ENCODE data around the gene GREM1. TPM values are rescaled to one million over a fixed set of nuclear protein-coding genes. Genes with fewer than 3 reads are reported as not detected.

GREM1 gene
- total and polyA plus RNA-seq, 2 experiments from 2014 or later: 3.1 to 5.7 TPM

- DNase-seq (ENCODE audit: low spot score): no peak
- TF ChIP-seq, protein P1, sequence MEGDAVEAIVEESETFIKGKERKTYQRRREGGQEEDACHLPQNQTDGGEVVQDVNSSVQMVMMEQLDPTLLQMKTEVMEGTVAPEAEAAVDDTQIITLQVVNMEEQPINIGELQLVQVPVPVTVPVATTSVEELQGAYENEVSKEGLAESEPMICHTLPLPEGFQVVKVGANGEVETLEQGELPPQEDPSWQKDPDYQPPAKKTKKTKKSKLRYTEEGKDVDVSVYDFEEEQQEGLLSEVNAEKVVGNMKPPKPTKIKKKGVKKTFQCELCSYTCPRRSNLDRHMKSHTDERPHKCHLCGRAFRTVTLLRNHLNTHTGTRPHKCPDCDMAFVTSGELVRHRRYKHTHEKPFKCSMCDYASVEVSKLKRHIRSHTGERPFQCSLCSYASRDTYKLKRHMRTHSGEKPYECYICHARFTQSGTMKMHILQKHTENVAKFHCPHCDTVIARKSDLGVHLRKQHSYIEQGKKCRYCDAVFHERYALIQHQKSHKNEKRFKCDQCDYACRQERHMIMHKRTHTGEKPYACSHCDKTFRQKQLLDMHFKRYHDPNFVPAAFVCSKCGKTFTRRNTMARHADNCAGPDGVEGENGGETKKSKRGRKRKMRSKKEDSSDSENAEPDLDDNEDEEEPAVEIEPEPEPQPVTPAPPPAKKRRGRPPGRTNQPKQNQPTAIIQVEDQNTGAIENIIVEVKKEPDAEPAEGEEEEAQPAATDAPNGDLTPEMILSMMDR (IDR thresholded peaks at IDR 0.05; ENCODE audit: poor library complexity): no peak
- TF ChIP-seq EZH2phosphoT487 (IDR thresholded peaks at IDR 0.05; ENCODE audit: low read depth, severe bottlenecking, unreplicated experiment): no peak
- TF ChIP-seq EZH2 (IDR thresholded peaks at IDR 0.05; ENCODE audit: borderline replicate concordance): no peak
- H2AFZ ChIP-seq: no peak overlapping the region
- no peaks in the 10 kb centered on the region for H3K9me2 ChIP-seq (replicated peaks; ENCODE audit: insufficient read depth)
- no peaks in the 10 kb centered on the region for H3K4me1 ChIP-seq (ENCODE audit: insufficient read depth)
- H4K20me1 ChIP-seq (ENCODE audit: insufficient read depth, poor library complexity, severe bottlenecking): no peaks in the 10 kb centered on the region
- no peaks in the 10 kb centered on the region for H3K79me2 ChIP-seq
- no peak overlapping the region for H3K27ac ChIP-seq
- no peaks in the 10 kb centered on the region for H3K36me3 ChIP-seq (replicated peaks; ENCODE audit: insufficient read depth, low read depth)
- 85% methylated on average over 1 of the region's 1 CpG for WGBS (ENCODE audit: low lambda C conversion rate, missing lambda C conversion rate)
- no peaks in the 10 kb centered on the region for H3K9me3 ChIP-seq (ENCODE audit: low read depth)
- no peaks in the 10 kb centered on the region for H3K27me3 ChIP-seq
- no peak overlapping the region for H3K4me2 ChIP-seq
- H3K4me3 ChIP-seq: no peak overlapping the region
Observed at GRCh38 chr15:32738666-32739065, 20.9 kb downstream of the GREM1 start.

- no peak for DNase-seq (ENCODE audit: low spot score)
Observed at GRCh38 chr15:32739522-32740063, 21.8 kb downstream of the GREM1 start.

GRCh38 chr15:32743411-32744140 lies 25.8 kb downstream of the GREM1 start:
- H2AFZ ChIP-seq: no peak overlapping the region
- no peaks in the 10 kb centered on the region for H4K20me1 ChIP-seq (ENCODE audit: insufficient read depth, poor library complexity, severe bottlenecking)
- no peak for TF ChIP-seq EZH2phosphoT487 (IDR thresholded peaks at IDR 0.05; ENCODE audit: low read depth, severe bottlenecking, unreplicated experiment)
- H3K27me3 ChIP-seq: no peaks in the 10 kb centered on the region
- 50% methylated on average over 5 of the region's 5 CpGs for WGBS (ENCODE audit: low lambda C conversion rate, missing lambda C conversion rate)
- H3K4me2 ChIP-seq: no peak overlapping the region
- no peak overlapping the region for H3K27ac ChIP-seq
- no peaks in the 10 kb centered on the region for H3K9me3 ChIP-seq (ENCODE audit: low read depth)
- no peak for DNase-seq (ENCODE audit: low spot score)
- no peaks in the 10 kb centered on the region for H3K79me2 ChIP-seq
- no peaks in the 10 kb centered on the region for H3K9me2 ChIP-seq (replicated peaks; ENCODE audit: insufficient read depth)
- H3K4me3 ChIP-seq: no peak overlapping the region
- H3K36me3 ChIP-seq (replicated peaks; ENCODE audit: insufficient read depth, low read depth): no peaks in the 10 kb centered on the region
- no peaks in the 10 kb centered on the region for H3K4me1 ChIP-seq (ENCODE audit: insufficient read depth)

More at GRCh38 chr15:32739522-32740063, 21.8 kb downstream of the GREM1 start:
- Histone ChIP-seq H2AFZ (no peak overlapping the region), H3K27me3 (no peaks in the 10 kb centered on the region), H4K20me1 (ENCODE audit: insufficient read depth, poor library complexity, severe bottlenecking) (no peaks in the 10 kb centered on the region), H3K4me3 (no peak overlapping the region), H3K79me2 (no peaks in the 10 kb centered on the region), H3K27ac (no peak overlapping the region), H3K36me3 (replicated peaks; ENCODE audit: insufficient read depth, low read depth) (no peaks in the 10 kb centered on the region), H3K9me3 (ENCODE audit: low read depth) (no peaks in the 10 kb centered on the region), H3K4me2 (no peak overlapping the region), H3K9me2 (replicated peaks; ENCODE audit: insufficient read depth) (no peaks in the 10 kb centered on the region), H3K4me1 (ENCODE audit: insufficient read depth) (no peaks in the 10 kb centered on the region)
- TF ChIP-seq EZH2phosphoT487 (IDR thresholded peaks at IDR 0.05; ENCODE audit: low read depth, severe bottlenecking, unreplicated experiment) (no peak), EZH2 (IDR thresholded peaks at IDR 0.05; ENCODE audit: borderline replicate concordance) (no peak)
- TF ChIP-seq, protein P1 (IDR thresholded peaks at IDR 0.05; ENCODE audit: poor library complexity): no peak
- WGBS (ENCODE audit: low lambda C conversion rate, missing lambda C conversion rate): 87% methylated on average over 1 of the region's 1 CpG

GRCh38 chr15:32746116-32746857 lies 28.5 kb downstream of the GREM1 start:
- Histone ChIP-seq H3K27ac (no peak overlapping the region), H3K27me3 (no peaks in the 10 kb centered on the region), H3K79me2 (no peaks in the 10 kb centered on the region), H3K4me2 (no peak overlapping the region), H3K9me2 (replicated peaks; ENCODE audit: insufficient read depth) (no peaks in the 10 kb centered on the region), H3K9me3 (ENCODE audit: low read depth) (no peaks in the 10 kb centered on the region), H4K20me1 (ENCODE audit: insufficient read depth, poor library complexity, severe bottlenecking) (no peaks in the 10 kb centered on the region), H3K4me1 (ENCODE audit: insufficient read depth) (no peaks in the 10 kb centered on the region), H3K36me3 (replicated peaks; ENCODE audit: insufficient read depth, low read depth) (no peaks in the 10 kb centered on the region), H2AFZ (no peak overlapping the region), H3K4me3 (no peak overlapping the region)
- no peak for DNase-seq (ENCODE audit: low spot score)
- WGBS (ENCODE audit: low lambda C conversion rate, missing lambda C conversion rate): 92% methylated on average over 4 of the region's 4 CpGs
- no peak for TF ChIP-seq EZH2phosphoT487 (IDR thresholded peaks at IDR 0.05; ENCODE audit: low read depth, severe bottlenecking, unreplicated experiment)
- TF ChIP-seq, protein P1 (IDR thresholded peaks at IDR 0.05; ENCODE audit: poor library complexity): no peak
- no peak for TF ChIP-seq EZH2 (IDR thresholded peaks at IDR 0.05; ENCODE audit: borderline replicate concordance)
